ENCODE measurements around the gene PXK.

PXK gene

GRCh38 chr3:58351920-58352319 is 19.2 kb downstream of the PXK start:
- TF ChIP-seq ZBTB6 (tag by site-specific recombination; IDR thresholded peaks at IDR 0.05) = no peak
- TF ChIP-seq ZNF10 (tag by site-specific recombination; IDR thresholded peaks at IDR 0.05) = peak; percentile 70; the same call in 1 of the 2 replicates
- TF ChIP-seq SCRT2 (tag by site-specific recombination; IDR thresholded peaks at IDR 0.05) = peak; percentile 54; the same call in 1 of the 2 replicates
- TF ChIP-seq ZNF600 (tag by site-specific recombination; IDR thresholded peaks at IDR 0.05) = 0 out of 2 replicates have a peak, but pooled peaks have one; percentile 42
- TF ChIP-seq ZNF571 (tag by site-specific recombination; IDR thresholded peaks at IDR 0.05) = no peak
- 0 out of 2 replicates have a peak, but pooled peaks have one; percentile 23 for TF ChIP-seq MZF1 (tag by site-specific recombination; IDR thresholded peaks at IDR 0.05; ENCODE audit: borderline replicate concordance)
- TF ChIP-seq SCRT1 (tag by site-specific recombination; IDR thresholded peaks at IDR 0.05; ENCODE audit: borderline replicate concordance) = 0 out of 2 replicates have a peak, but pooled peaks have one; percentile 28
- TF ChIP-seq ZIC2 (tag by site-specific recombination; IDR thresholded peaks at IDR 0.05) = peak; percentile 38
- no peak for TF ChIP-seq ZNF664 (tag by site-specific recombination; IDR thresholded peaks at IDR 0.05)
- TF ChIP-seq ZNF23 (tag by site-specific recombination; IDR thresholded peaks at IDR 0.05; ENCODE audit: borderline replicate concordance) = no peak
- TF ChIP-seq ZBTB10 (tag by site-specific recombination; IDR thresholded peaks at IDR 0.05) = no peak
- TF ChIP-seq HIC1 (tag by site-specific recombination; IDR thresholded peaks at IDR 0.05) = no peak
- no peak for TF ChIP-seq CTCF (tag by site-specific recombination; IDR thresholded peaks at IDR 0.05)
- no peak for TF ChIP-seq ZNF76 (tag by site-specific recombination; IDR thresholded peaks at IDR 0.05; ENCODE audit: borderline replicate concordance, low read depth)
- TF ChIP-seq ZNF391 (tag by site-specific recombination; IDR thresholded peaks at IDR 0.05; ENCODE audit: borderline replicate concordance, low read depth) = no peak
- TF ChIP-seq ZSCAN4 (tag by site-specific recombination; IDR thresholded peaks at IDR 0.05) = no peak
- TF ChIP-seq SALL2 (tag by site-specific recombination; IDR thresholded peaks at IDR 0.05; ENCODE audit: borderline replicate concordance) = no peak
- no peak for TF ChIP-seq ZNF777 (tag by site-specific recombination; IDR thresholded peaks at IDR 0.05; ENCODE audit: borderline replicate concordance)
- TF ChIP-seq ZNF692 (tag by site-specific recombination; IDR thresholded peaks at IDR 0.05) = no peak
- TF ChIP-seq ZNF211 (tag by site-specific recombination; IDR thresholded peaks at IDR 0.05; ENCODE audit: low read depth) = no peak
- no peak for TF ChIP-seq ZNF529 (tag by site-specific recombination; IDR thresholded peaks at IDR 0.05; ENCODE audit: insufficient replicate concordance)
- ChIA-PET POLR2A (no interaction called here), CTCF (interaction anchor here (0.8 to 1.0 kb wide), 2 partner anchors 29 to 33 kb away, joined by 3 to 5 read pairs; no protein-coding TSS in a partner anchor)
- Histone ChIP-seq H3K36me3 (ENCODE audit: control insufficient read depth in 2 of 2, insufficient read depth in 1 of 2, low read length in 2 of 2) (peaks cover 0 to 3% of the 10 kb centered on the region in 2 experiments; a peak in 2 of 3 replicates), H3K27ac (ENCODE audit: extremely low read depth, low read depth, low read length) (no peak overlapping the region), H3K9me3 (ENCODE audit: control insufficient read depth, insufficient read depth, low read depth, low read length) (no peaks in the 10 kb centered on the region), H3K4me3 (ENCODE audit: low read depth, low read length) (no peak overlapping the region), H3K4me1 (ENCODE audit: control insufficient read depth, insufficient read depth, low read length) (0 out of 2 replicates have a peak, but pooled peaks cover 4% of the 10 kb centered on the region)

Measured in HEK293 (cell line).